ENCODE data around the gene MYH7.

DNA sequence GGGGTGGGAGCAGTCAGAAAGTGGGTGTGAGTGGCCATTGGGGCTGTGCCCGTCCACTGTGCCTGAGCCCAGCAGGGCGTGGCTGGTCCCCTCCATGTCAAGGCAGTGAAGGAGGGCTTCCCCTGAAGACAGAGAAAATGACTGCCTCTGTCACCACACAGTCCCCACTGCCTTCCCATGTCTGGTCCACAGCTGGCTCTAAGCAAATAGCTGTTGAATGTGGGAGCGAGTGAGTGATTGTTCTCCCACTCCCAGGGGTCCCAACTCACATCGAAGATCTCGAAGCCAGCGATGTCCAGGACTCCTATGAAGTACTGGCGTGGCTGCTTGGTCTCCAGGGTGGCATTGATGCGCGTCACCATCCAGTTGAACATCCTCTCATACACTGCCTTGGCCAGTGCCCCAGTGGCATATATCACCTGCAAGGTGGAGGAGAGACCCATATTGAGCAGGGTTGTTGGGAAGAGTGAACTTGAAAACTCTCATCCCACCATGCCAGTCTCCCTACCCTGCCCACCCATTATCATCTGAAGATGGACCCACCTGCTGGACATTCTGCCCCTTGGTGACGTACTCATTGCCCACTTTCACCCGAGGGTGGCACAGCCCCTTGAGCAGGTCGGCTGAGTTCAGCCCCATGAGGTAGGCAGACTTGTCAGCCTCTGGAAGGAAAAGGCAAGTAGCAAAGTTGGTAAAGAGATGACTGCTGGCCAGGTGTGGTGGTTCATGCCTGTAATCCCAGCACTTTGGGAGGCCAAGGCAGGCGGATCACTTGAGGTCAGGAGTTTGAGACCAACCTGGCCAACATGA is 6.6 kb downstream of the MYH7 start:
- TF ChIP-seq SMC3 (IDR thresholded peaks at IDR 0.05; ENCODE audit: low read depth, low read length) (no peak), IRF3 (IDR thresholded peaks at IDR 0.05; ENCODE audit: low read depth, low read length) (no peak), POLR2AphosphoS5 (IDR thresholded peaks at IDR 0.05; ENCODE audit: low read depth, low read length) (no peak)
- TF ChIP-seq, protein P1, sequence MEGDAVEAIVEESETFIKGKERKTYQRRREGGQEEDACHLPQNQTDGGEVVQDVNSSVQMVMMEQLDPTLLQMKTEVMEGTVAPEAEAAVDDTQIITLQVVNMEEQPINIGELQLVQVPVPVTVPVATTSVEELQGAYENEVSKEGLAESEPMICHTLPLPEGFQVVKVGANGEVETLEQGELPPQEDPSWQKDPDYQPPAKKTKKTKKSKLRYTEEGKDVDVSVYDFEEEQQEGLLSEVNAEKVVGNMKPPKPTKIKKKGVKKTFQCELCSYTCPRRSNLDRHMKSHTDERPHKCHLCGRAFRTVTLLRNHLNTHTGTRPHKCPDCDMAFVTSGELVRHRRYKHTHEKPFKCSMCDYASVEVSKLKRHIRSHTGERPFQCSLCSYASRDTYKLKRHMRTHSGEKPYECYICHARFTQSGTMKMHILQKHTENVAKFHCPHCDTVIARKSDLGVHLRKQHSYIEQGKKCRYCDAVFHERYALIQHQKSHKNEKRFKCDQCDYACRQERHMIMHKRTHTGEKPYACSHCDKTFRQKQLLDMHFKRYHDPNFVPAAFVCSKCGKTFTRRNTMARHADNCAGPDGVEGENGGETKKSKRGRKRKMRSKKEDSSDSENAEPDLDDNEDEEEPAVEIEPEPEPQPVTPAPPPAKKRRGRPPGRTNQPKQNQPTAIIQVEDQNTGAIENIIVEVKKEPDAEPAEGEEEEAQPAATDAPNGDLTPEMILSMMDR (IDR thresholded peaks at IDR 0.05): no peak
- TF ChIP-seq, protein P2, sequence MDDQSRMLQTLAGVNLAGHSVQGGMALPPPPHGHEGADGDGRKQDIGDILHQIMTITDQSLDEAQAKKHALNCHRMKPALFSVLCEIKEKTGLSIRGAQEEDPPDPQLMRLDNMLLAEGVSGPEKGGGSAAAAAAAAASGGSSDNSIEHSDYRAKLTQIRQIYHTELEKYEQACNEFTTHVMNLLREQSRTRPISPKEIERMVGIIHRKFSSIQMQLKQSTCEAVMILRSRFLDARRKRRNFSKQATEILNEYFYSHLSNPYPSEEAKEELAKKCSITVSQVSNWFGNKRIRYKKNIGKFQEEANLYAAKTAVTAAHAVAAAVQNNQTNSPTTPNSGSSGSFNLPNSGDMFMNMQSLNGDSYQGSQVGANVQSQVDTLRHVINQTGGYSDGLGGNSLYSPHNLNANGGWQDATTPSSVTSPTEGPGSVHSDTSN (IDR thresholded peaks at IDR 0.05): no peak
